NCI-H524 (cell line): ENCODE results near the gene PPP4R4.
A peak's percentile ranks its signal among the peaks of the same experiment; 100 is the strongest.

Experiments
- DNase-seq, 2 experiments: peaks; one replicate each; lab custom pipeline; 2025; lab: John Stamatoyannopoulos, UW

Gene PPP4R4

GRCh38 chr14:94173885-94174603, at the start of gene PPP4R4:
Gene PPP4R4 (plus strand): TSS chr14:94174322. CDS start chr14:94174466, 144 bp downstream.
- DNase-seq = peak; percentile 97

GRCh38 chr14:94124582-94125377, 49.3 kb upstream of the PPP4R4 start:
- no peak for DNase-seq

GRCh38 chr14:94125659-94126418, 48.3 kb upstream of the PPP4R4 start:
- DNase-seq = no peak

- no peak for DNase-seq
Observed at GRCh38 chr14:94126419-94126677, 47.8 kb upstream of the PPP4R4 start.

- DNase-seq = no peak
Observed at GRCh38 chr14:94126800-94127199, 47.3 kb upstream of the PPP4R4 start.

- DNase-seq = no peak
Observed at GRCh38 chr14:94127330-94127729, 46.8 kb upstream of the PPP4R4 start.

- DNase-seq = no peak
Observed at GRCh38 chr14:94128216-94128839, 45.8 kb upstream of the PPP4R4 start.

GRCh38 chr14:94129111-94129757, 44.9 kb upstream of the PPP4R4 start, which contains the start of gene IFI27L2:
Gene IFI27L2 (minus strand): TSS chr14:94129604. CDS start chr14:94129564, 40 bp downstream.
- peak; percentile 85 to 93 for DNase-seq

GRCh38 chr14:94129758-94130414, 44.2 kb upstream of the PPP4R4 start:
- peak; percentile 70 to 76 for DNase-seq

GRCh38 chr14:94132285-94132887, 41.7 kb upstream of the PPP4R4 start:
- peak; percentile 86 to 92 for DNase-seq

- no peak for DNase-seq
Observed at GRCh38 chr14:94135476-94135875, 38.6 kb upstream of the PPP4R4 start.

GRCh38 chr14:94136575-94137331, 37.4 kb upstream of the PPP4R4 start:
- peak; percentile 93 to 94 for DNase-seq

GRCh38 chr14:94138251-94138650, 35.9 kb upstream of the PPP4R4 start:
- DNase-seq = no peak

GRCh38 chr14:94139006-94139405, 35.1 kb upstream of the PPP4R4 start:
- no peak for DNase-seq

GRCh38 chr14:94139421-94139820, 34.7 kb upstream of the PPP4R4 start:
- no peak for DNase-seq

GRCh38 chr14:94142247-94142646, 31.9 kb upstream of the PPP4R4 start:
- no peak for DNase-seq

- no peak for DNase-seq
Observed at GRCh38 chr14:94142836-94143235, 31.3 kb upstream of the PPP4R4 start.

GRCh38 chr14:94143239-94143638, 30.9 kb upstream of the PPP4R4 start:
- DNase-seq = peak in 1 of 2 experiments; percentile 55

- no peak for DNase-seq
Observed at GRCh38 chr14:94143711-94144110, 30.4 kb upstream of the PPP4R4 start.

GRCh38 chr14:94144765-94145164, 29.4 kb upstream of the PPP4R4 start:
- peak; percentile 58 to 90 for DNase-seq
